Activated CD8-positive, alpha-beta memory T cell treated with anti-CD3 and anti-CD28 coated beads, Interleukin-2, amount 10 ng/mL, durations not matched to agents 7 days and 5 days (primary cell): ENCODE results near the gene AKAP12. TPM values are rescaled to one million over a fixed set of nuclear protein-coding genes. Genes with fewer than 3 reads are reported as not detected.
A peak's percentile ranks its signal among the peaks of the same experiment; 100 is the strongest.
"Not testable (repeated sequence)": the region's sequence is repeated elsewhere in the genome, so short reads cannot be mapped to it uniquely, and the experiment has no call there.

Experiments used
- ATAC-seq: fragments of 150-1000 bp; cut with Tn5 transposase; one replicate; pipeline ENCODE4 v1.10.0; 2021; ENCODE audit warnings: moderate library complexity
- CTCF ChIA-PET: fragments of 350-600 bp; sonication (Branson Sonifier 250); formaldehyde crosslinking; loops from one replicate; lab custom pipeline; 2021; ENCODE audit warnings: antibody characterized with exemption; lab: Charles Lee
- DNase-seq: peaks from one replicate; pipeline ENCODE4 v3.0.0-alpha.2; 2020
- H3K27ac Mint-ChIP-seq: one replicate; pipeline ENCODE4 v1.8.0; 2021; ENCODE audit warnings: mild to moderate bottlenecking, mixed read lengths
- H3K27me3 Mint-ChIP-seq: one replicate; pipeline ENCODE4 v1.8.0; 2021; ENCODE audit warnings: mixed read lengths
- H3K36me3 Mint-ChIP-seq: one replicate; pipeline ENCODE4 v1.8.0; 2021; ENCODE audit warnings: mild to moderate bottlenecking, mixed read lengths
- H3K4me1 Mint-ChIP-seq: one replicate; pipeline ENCODE4 v1.8.0; 2021; ENCODE audit warnings: mixed read lengths
- H3K4me3 Mint-ChIP-seq: one replicate; pipeline ENCODE4 v1.8.0; 2021; ENCODE audit warnings: mild to moderate bottlenecking, moderate library complexity, mixed read lengths
- H3K9me3 Mint-ChIP-seq: one replicate; pipeline ENCODE4 v1.8.0; 2022; ENCODE audit warnings: low read depth, mixed read lengths
- total RNA-seq, 2 experiments: library from RNA; stranded (reverse); gene quantifications; one replicate each; pipeline ENCODE4 v1.2.3, GENCODE V29; 2021

AKAP12 gene
- total RNA-seq, 2 experiments from 2014 or later = 0.75 to 0.85 TPM

GRCh38 chr6:151310852-151311767, 71.3 kb downstream of the AKAP12 start:
- no peaks in the 10 kb centered on the region for H3K9me3 Mint-ChIP-seq
- no peak overlapping the region for H3K4me3 Mint-ChIP-seq
- H3K27ac Mint-ChIP-seq = no peak overlapping the region
- no peaks in the 10 kb centered on the region for H3K4me1 Mint-ChIP-seq
- CTCF ChIA-PET = interaction anchor here (5.6 kb wide), 1 partner anchor 13 kb away, joined by 30 read pairs; no protein-coding TSS in a partner anchor
- DNase-seq = no peak
- H3K27me3 Mint-ChIP-seq = peaks cover 33% of the 10 kb centered on the region
- ATAC-seq = no peak
- H3K36me3 Mint-ChIP-seq = peaks cover 2% of the 10 kb centered on the region

GRCh38 chr6:151313066-151313491, 73.3 kb downstream of the AKAP12 start:
- H3K4me1 Mint-ChIP-seq = no peaks in the 10 kb centered on the region
- no peak for ATAC-seq

GRCh38 chr6:151315661-151316060, 75.9 kb downstream of the AKAP12 start:
- CTCF ChIA-PET, H3K27ac Mint-ChIP-seq, H3K9me3 Mint-ChIP-seq, H3K36me3 Mint-ChIP-seq, H3K4me3 Mint-ChIP-seq, DNase-seq, H3K4me1 Mint-ChIP-seq, ATAC-seq: not testable (repeated sequence)
- H3K27me3 Mint-ChIP-seq = peaks cover 44% of the 10 kb centered on the region

More at GRCh38 chr6:151313066-151313491, 73.3 kb downstream of the AKAP12 start:
- peaks cover 38% of the 10 kb centered on the region for H3K27me3 Mint-ChIP-seq
- H3K4me3 Mint-ChIP-seq = no peak overlapping the region
- CTCF ChIA-PET = interaction anchor here (5.6 kb wide), 1 partner anchor 11 kb away, joined by 30 read pairs; no protein-coding TSS in a partner anchor
- DNase-seq = no peak
- H3K36me3 Mint-ChIP-seq = peaks cover 2% of the 10 kb centered on the region
- H3K9me3 Mint-ChIP-seq = no peaks in the 10 kb centered on the region
- no peak overlapping the region for H3K27ac Mint-ChIP-seq

GRCh38 chr6:151317103-151317994, 77.6 kb downstream of the AKAP12 start:
- no peak overlapping the region for H3K27ac Mint-ChIP-seq
- H3K36me3 Mint-ChIP-seq = peaks cover 2% of the 10 kb centered on the region
- ATAC-seq = no peak
- H3K4me1 Mint-ChIP-seq = no peaks in the 10 kb centered on the region
- no peaks in the 10 kb centered on the region for H3K9me3 Mint-ChIP-seq
- no peak overlapping the region for H3K4me3 Mint-ChIP-seq
- CTCF ChIA-PET = interaction anchor here (0.9 to 1.2 kb wide), 2 partner anchors 303 to 425 kb away, joined by 3 read pairs; no protein-coding TSS in a partner anchor
- H3K27me3 Mint-ChIP-seq = peaks cover 46% of the 10 kb centered on the region
- DNase-seq = no peak

DNA sequence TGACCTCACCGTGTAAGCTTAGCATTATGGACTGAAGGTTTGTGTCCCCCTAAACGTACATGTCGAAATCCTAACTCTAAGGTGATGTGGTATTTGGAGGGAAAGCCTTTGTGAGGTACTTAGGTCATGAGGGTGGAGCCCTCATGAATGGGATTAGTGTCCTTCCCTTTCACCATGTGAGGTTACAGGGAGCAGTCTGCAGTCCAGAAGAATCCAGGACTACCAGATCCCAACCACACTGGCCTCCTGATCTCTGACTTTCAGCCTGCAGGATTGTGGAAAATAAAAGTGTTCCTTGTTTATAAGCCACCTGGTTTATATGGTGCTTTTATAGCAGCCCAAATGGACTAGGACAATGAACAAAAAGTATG, 78.2 kb downstream of the AKAP12 start:
- no peak overlapping the region for H3K4me3 Mint-ChIP-seq
- CTCF ChIA-PET = interaction anchor here (1.2 kb wide), 1 partner anchor 426 kb away, joined by 3 read pairs; no protein-coding TSS in a partner anchor
- H3K36me3 Mint-ChIP-seq = peaks cover 2% of the 10 kb centered on the region
- DNase-seq (no peak), ATAC-seq (no peak)
- no peak overlapping the region for H3K27ac Mint-ChIP-seq
- no peaks in the 10 kb centered on the region for H3K4me1 Mint-ChIP-seq
- peaks cover 52% of the 10 kb centered on the region for H3K27me3 Mint-ChIP-seq
- no peaks in the 10 kb centered on the region for H3K9me3 Mint-ChIP-seq

DNA sequence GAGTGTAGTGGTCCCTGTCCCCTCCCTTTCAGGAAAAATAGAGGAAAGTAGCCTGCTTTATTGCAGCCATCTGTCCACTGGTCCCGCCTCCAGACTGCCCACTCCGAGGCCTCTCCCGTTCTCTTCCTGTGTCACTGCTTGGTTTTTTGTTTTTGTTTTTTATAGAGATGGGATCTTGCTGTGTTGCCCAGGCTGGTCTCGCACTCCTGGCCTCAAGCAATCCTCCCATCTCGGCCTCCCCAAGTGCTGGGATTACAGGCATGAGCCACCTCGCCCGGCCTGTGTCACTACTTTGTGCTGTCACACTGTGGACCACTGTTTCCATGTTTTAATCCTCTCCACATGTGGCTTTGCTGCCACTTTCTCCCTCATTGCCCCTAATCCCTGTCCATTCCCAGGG, 80.4 kb downstream of the AKAP12 start:
- Mint-ChIP-seq H3K4me3 (no peak overlapping the region), H3K36me3 (peaks cover 2% of the 10 kb centered on the region), H3K9me3 (no peaks in the 10 kb centered on the region), H3K27ac (no peak overlapping the region), H3K27me3 (peaks cover 62% of the 10 kb centered on the region), H3K4me1 (peaks cover 14% of the 10 kb centered on the region)
- DNase-seq (no peak), ATAC-seq (no peak)
- CTCF ChIA-PET = no interaction called here

GRCh38 chr6:151321438-151321837, 81.7 kb downstream of the AKAP12 start:
- CTCF ChIA-PET = interaction anchor here (0.9 to 6.8 kb wide), 5 partner anchors 13 to 504 kb away, joined by 3 to 189 read pairs (median 5); no protein-coding TSS in a partner anchor
- DNase-seq (no peak), ATAC-seq (no peak)
- no peak overlapping the region for H3K27ac Mint-ChIP-seq
- no peak overlapping the region for H3K4me3 Mint-ChIP-seq
- H3K27me3 Mint-ChIP-seq = peaks cover 67% of the 10 kb centered on the region
- H3K9me3 Mint-ChIP-seq = no peaks in the 10 kb centered on the region
- H3K36me3 Mint-ChIP-seq = no peaks in the 10 kb centered on the region
- peaks cover 23% of the 10 kb centered on the region for H3K4me1 Mint-ChIP-seq

GRCh38 chr6:151322570-151322969, 82.8 kb downstream of the AKAP12 start:
- Mint-ChIP-seq H3K9me3 (no peaks in the 10 kb centered on the region), H3K27me3 (peaks cover 72% of the 10 kb centered on the region), H3K4me3 (no peak overlapping the region), H3K27ac (no peak overlapping the region), H3K36me3 (no peaks in the 10 kb centered on the region), H3K4me1 (peaks cover 23% of the 10 kb centered on the region)
- CTCF ChIA-PET = interaction anchor here (3.1 to 6.8 kb wide), 3 partner anchors 11 to 429 kb away, joined by 30 to 189 read pairs (median 179); no protein-coding TSS in a partner anchor
- no peak for DNase-seq
- no peak for ATAC-seq

DNA sequence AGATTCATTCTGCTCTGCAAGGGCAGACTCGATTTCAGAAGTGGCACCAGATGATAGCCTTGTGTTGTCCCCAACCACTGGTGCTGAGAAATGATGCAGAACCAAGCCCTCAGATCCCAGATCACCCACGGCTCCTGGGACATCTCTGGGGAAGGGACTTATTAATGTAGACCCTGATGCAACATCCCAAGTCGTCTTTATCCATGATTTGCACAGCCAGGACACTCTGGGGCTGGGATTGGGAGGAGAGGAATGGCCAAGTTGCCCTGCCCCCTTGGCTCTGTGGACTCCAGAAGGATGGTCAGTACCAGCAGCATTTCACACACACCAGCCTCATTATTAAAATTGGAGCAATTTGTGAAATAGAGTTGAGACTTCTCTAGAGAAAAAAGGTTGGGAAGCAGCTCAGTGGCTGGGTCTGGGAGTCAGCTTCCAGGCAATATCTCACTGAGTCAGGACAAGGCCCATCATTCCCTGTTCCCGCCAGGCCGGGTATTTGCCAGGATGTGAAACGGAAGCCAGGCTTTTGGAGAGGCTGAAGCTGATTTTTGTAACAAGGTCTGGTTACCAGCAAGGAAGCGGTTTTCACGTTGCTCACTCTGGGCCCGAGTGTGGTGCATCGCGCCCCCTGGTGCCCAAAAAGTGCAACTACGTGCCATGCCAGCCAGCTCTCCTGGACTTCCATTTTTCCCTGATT, 84.2 kb downstream of the AKAP12 start:
- Mint-ChIP-seq H3K4me1 (peaks cover 23% of the 10 kb centered on the region), H3K27ac (no peak overlapping the region), H3K36me3 (no peaks in the 10 kb centered on the region), H3K4me3 (peak overlapping the region; percentile 35), H3K9me3 (no peaks in the 10 kb centered on the region), H3K27me3 (peaks cover 70% of the 10 kb centered on the region)
- CTCF ChIA-PET = interaction anchor here (0.6 to 6.8 kb wide), 67 partner anchors 13 to 906 kb away, joined by 3 to 189 read pairs (median 4); partner anchors contain the start of gene AKAP12
- DNase-seq = peak; percentile 80
- ATAC-seq = peak; percentile 76

- H3K9me3 Mint-ChIP-seq = no peaks in the 10 kb centered on the region
- peaks cover 75% of the 10 kb centered on the region for H3K27me3 Mint-ChIP-seq
- DNase-seq (no peak), ATAC-seq (no peak)
- peaks cover 23% of the 10 kb centered on the region for H3K4me1 Mint-ChIP-seq
- peak overlapping the region; percentile 35 for H3K4me3 Mint-ChIP-seq
- H3K36me3 Mint-ChIP-seq = no peaks in the 10 kb centered on the region
- no peak overlapping the region for H3K27ac Mint-ChIP-seq
- CTCF ChIA-PET = interaction anchor here (0.7 to 6.8 kb wide), 65 partner anchors 12 to 906 kb away, joined by 3 to 189 read pairs (median 4); partner anchors contain the start of gene AKAP12
Measured at GRCh38 chr6:151324488-151324825, 84.7 kb downstream of the AKAP12 start.

DNA sequence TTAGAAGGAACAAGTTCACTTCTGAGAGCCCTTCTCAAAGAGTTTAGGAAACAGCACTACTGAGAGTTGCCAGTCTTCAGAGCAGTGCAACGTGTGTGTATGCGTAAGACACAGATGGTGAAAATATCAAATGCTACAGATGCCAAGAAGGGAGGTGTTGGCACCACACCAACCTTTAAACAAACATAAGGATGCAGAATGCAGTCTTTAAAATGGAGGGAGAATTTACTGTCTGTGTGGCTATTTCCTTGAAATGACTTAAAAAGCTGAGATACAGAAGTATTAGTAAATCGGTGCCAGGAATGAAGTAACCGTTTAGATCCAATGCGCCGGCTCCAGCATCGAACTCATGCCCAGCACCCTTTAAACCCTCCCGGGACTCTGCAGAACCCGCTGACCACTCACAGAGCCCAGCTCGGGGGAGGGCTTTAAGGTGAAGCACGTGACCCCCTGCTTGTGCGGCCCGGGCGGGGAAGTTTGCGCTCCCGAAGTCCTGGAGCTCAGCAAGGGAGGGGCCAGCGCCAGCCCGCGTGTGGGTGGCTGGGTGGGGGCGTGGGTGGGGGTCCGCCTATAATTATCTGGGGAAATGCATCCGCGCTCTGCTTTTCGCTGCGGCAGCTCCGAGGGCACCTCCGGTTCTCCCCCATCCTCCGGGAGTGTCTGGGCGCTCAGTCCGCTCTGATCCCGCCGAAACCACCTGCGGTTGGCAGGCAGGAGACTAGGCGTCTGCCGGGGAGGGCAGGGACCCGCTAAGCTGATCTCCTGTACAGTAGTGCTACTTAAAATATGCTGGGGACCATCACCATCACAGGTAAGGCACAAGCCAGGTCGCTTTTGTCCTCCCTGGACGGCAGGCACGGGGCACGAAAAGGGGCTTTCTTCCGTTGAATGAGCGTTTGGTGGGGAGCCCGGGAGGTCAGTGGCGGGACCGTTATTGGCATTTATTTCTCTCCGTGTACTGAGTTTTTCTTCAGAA, 85.6 kb downstream of the AKAP12 start:
- CTCF ChIA-PET = interaction anchor here (0.7 to 6.8 kb wide), 50 partner anchors 11 to 907 kb away, joined by 3 to 189 read pairs (median 5); partner anchors contain the start of gene AKAP12
- Mint-ChIP-seq H3K4me1 (peaks cover 23% of the 10 kb centered on the region), H3K9me3 (no peaks in the 10 kb centered on the region), H3K27me3 (peaks cover 77% of the 10 kb centered on the region), H3K36me3 (no peaks in the 10 kb centered on the region), H3K27ac (no peak overlapping the region), H3K4me3 (peak overlapping the region; percentile 61)
- DNase-seq (peak; percentile 41), ATAC-seq (peak; percentile 53)
